Right lobe of liver (tissue), 4 donors: Measurements from ENCODE around the gene PABPN1.

Experiments
- CTCF ChIP-seq, 4 donors: fragments of 200-600 bp in 3 of 4; fragments of 450-650 bp in 1 of 4; IDR thresholded peaks; one replicate each; pipeline versions ENCODE4 v1.5.1 to v1.8.0; 2016 to 2022; ENCODE audit warnings: antibody characterized with exemption in 4 of 4, mild to moderate bottlenecking in 2 of 4
- POLR2A ChIP-seq: fragments of 450-650 bp; IDR thresholded peaks from one replicate; pipeline ENCODE4 v1.6.1; 2017; ENCODE audit warnings: antibody characterized with exemption, mild to moderate bottlenecking
- donor health status: DM: no; HTN: no; CAD: no.
- donor health status: DM: no; HTN: no; CAD: no.
- donor health status: DM: no; HTN: yes; CAD: no.

- TF ChIP-seq POLR2A, result no peak
- no peak for TF ChIP-seq CTCF (IDR thresholded peaks at IDR 0.05)
Observed at GRCh38 chr14:23345987-23346692, 24.9 kb downstream of the PABPN1 start.
